SK-N-SH treated with all-trans-retinoic acid at 6 μM for 48 hours (cell line): ENCODE data around the gene CYSRT1.

Experiments used
- ATAC-seq: fragments of 200-7000 bp; cut with Tn5 transposase; 3 replicates; pipeline ENCODE4 v1.9.1; 2020; ENCODE audit warnings: mild to moderate bottlenecking, moderate library complexity
- ARNTL ChIP-seq: fragments of 450-650 bp; formaldehyde crosslinking; IDR thresholded peaks from 2 replicates; pipeline ENCODE4 v1.5.0; 2020; ENCODE audit warnings: low read depth, mild to moderate bottlenecking, moderate library complexity, borderline replicate concordance
- BACH2 ChIP-seq: fragments of 250-450 bp; sonication (Bioruptor Pico); IDR thresholded peaks from 2 replicates; pipeline ENCODE4 v1.9.0; 2021; ENCODE audit warnings: mild to moderate bottlenecking, borderline replicate concordance
- CSDC2 ChIP-seq: fragments of 250-450 bp; sonication (Bioruptor Pico); IDR thresholded peaks from 2 replicates; pipeline ENCODE4 v1.5.0; 2020; ENCODE audit warnings: mild to moderate bottlenecking, moderate library complexity
- ESRRG ChIP-seq: fragments of 250-450 bp; sonication (Bioruptor Pico); IDR thresholded peaks from 2 replicates; pipeline ENCODE4 v1.6.1; 2021; ENCODE audit warnings: mild to moderate bottlenecking
- GLIS3 ChIP-seq: fragments of 250-450 bp; sonication (Bioruptor Pico); IDR thresholded peaks from 2 replicates; pipeline ENCODE4 v1.5.0; 2020; ENCODE audit warnings: mild to moderate bottlenecking, moderate library complexity
- ISL1 ChIP-seq: fragments of 250-450 bp; sonication (Bioruptor Pico); IDR thresholded peaks from 2 replicates; pipeline ENCODE4 v2.1.2; 2022; ENCODE audit warnings: mild to moderate bottlenecking, moderate library complexity
- OSR1 ChIP-seq: fragments of 250-450 bp; sonication (Bioruptor Pico); IDR thresholded peaks from 2 replicates; pipeline ENCODE4 v1.8.0; 2022; ENCODE audit warnings: moderate library complexity, mild to moderate bottlenecking, inconsistent platforms
- POU6F1 ChIP-seq: fragments of 250-450 bp; sonication (Bioruptor Pico); IDR thresholded peaks from 2 replicates; pipeline ENCODE4 v1.8.0; 2021; ENCODE audit warnings: low read depth, mild to moderate bottlenecking, moderate library complexity, borderline replicate concordance
- PPARA ChIP-seq: fragments of 250-450 bp; sonication (Bioruptor Pico); IDR thresholded peaks from 2 replicates; pipeline ENCODE4 v1.5.0; 2020; ENCODE audit warnings: mild to moderate bottlenecking, borderline replicate concordance
- SNAI2 ChIP-seq: fragments of 250-450 bp; sonication (Bioruptor Pico); IDR thresholded peaks from 2 replicates; pipeline ENCODE4 v1.5.0; 2020; ENCODE audit warnings: mild to moderate bottlenecking, moderate library complexity
- TCF4 ChIP-seq: fragments of 250-450 bp; sonication (Bioruptor Pico); IDR thresholded peaks from 2 replicates; pipeline ENCODE4 v1.8.0; 2021; ENCODE audit warnings: mild to moderate bottlenecking, moderate library complexity, borderline replicate concordance
- TOX ChIP-seq: fragments of 250-450 bp; sonication (Bioruptor Pico); IDR thresholded peaks from 2 replicates; pipeline ENCODE4 v1.8.0; 2021; ENCODE audit warnings: mild to moderate bottlenecking, moderate library complexity, borderline replicate concordance
- TSHZ2 ChIP-seq: fragments of 250-450 bp; sonication (Bioruptor Pico); IDR thresholded peaks from 2 replicates; pipeline ENCODE4 v1.5.0; 2020; ENCODE audit warnings: mild to moderate bottlenecking, moderate library complexity
- ZC3H10 ChIP-seq: fragments of 250-450 bp; sonication (Bioruptor Pico); IDR thresholded peaks from 2 replicates; pipeline ENCODE4 v1.5.1; 2021; ENCODE audit warnings: mild to moderate bottlenecking, moderate library complexity
- ZFP3 ChIP-seq: fragments of 250-450 bp; sonication (Bioruptor Pico); IDR thresholded peaks from 2 replicates; pipeline ENCODE4 v1.5.0; 2020; ENCODE audit warnings: mild to moderate bottlenecking, moderate library complexity
- ZFP30 ChIP-seq: fragments of 450-650 bp; formaldehyde crosslinking; IDR thresholded peaks from 2 replicates; pipeline ENCODE4 v1.5.0; 2022; ENCODE audit warnings: mild to moderate bottlenecking, moderate library complexity
- ZNF565 ChIP-seq: fragments of 450-650 bp; formaldehyde crosslinking; conservative IDR thresholded peaks from 2 replicates; pipeline ENCODE4 v1.5.0; 2020; ENCODE audit warnings: low read depth, mild to moderate bottlenecking, moderate library complexity
- ZNF70 ChIP-seq: fragments of 450-650 bp; formaldehyde crosslinking; IDR thresholded peaks from 2 replicates; pipeline ENCODE4 v1.5.0; 2020; ENCODE audit warnings: mild to moderate bottlenecking, moderate library complexity
- ZNF8 ChIP-seq: fragments of 450-650 bp; formaldehyde crosslinking; IDR thresholded peaks from 2 replicates; pipeline ENCODE4 v1.5.0; 2020; ENCODE audit warnings: mild to moderate bottlenecking, moderate library complexity
- TF ChIP-seq, protein P1 (sequence below): fragments of 250-450 bp; sonication (Bioruptor Pico); IDR thresholded peaks from 2 replicates; pipeline ENCODE4 v1.5.1; 2020; ENCODE audit warnings: low read depth, mild to moderate bottlenecking, moderate library complexity
- TF ChIP-seq, protein P2 (sequence below): fragments of 250-450 bp; sonication (Bioruptor Pico); IDR thresholded peaks from 2 replicates; pipeline ENCODE4 v1.8.0; 2020; ENCODE audit warnings: mild to moderate bottlenecking, moderate library complexity, borderline replicate concordance
- TF ChIP-seq, protein P3 (sequence below): fragments of 250-450 bp; sonication (Bioruptor Pico); IDR thresholded peaks from 2 replicates; pipeline ENCODE4 v1.5.1; 2021; ENCODE audit warnings: mild to moderate bottlenecking, moderate library complexity

The CYSRT1 gene

GRCh38 chr9:137192448-137192780 is 32.6 kb upstream of the CYSRT1 start:
- ATAC-seq, result no peak
- no peak for TF ChIP-seq ZFP30
- no peak for TF ChIP-seq ZFP3
- no peak for TF ChIP-seq PPARA (CRISPR knock-in tag)
- no peak for TF ChIP-seq ZC3H10 (CRISPR knock-in tag)
- TF ChIP-seq TOX (CRISPR knock-in tag), result no peak
- no peak for TF ChIP-seq CSDC2
- TF ChIP-seq ZNF8, result no peak
- TF ChIP-seq ZNF565, result no peak
- TF ChIP-seq BACH2, result no peak
- no peak for TF ChIP-seq ESRRG
- TF ChIP-seq, protein P1, sequence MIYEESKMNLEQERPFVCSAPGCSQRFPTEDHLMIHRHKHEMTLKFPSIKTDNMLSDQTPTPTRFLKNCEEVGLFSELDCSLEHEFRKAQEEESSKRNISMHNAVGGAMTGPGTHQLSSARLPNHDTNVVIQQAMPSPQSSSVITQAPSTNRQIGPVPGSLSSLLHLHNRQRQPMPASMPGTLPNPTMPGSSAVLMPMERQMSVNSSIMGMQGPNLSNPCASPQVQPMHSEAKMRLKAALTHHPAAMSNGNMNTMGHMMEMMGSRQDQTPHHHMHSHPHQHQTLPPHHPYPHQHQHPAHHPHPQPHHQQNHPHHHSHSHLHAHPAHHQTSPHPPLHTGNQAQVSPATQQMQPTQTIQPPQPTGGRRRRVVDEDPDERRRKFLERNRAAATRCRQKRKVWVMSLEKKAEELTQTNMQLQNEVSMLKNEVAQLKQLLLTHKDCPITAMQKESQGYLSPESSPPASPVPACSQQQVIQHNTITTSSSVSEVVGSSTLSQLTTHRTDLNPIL (CRISPR knock-in tag), result no peak
- no peak for TF ChIP-seq ISL1 (CRISPR knock-in tag)
- no peak for TF ChIP-seq OSR1 (CRISPR knock-in tag)
- no peak for TF ChIP-seq GLIS3 (CRISPR knock-in tag)
- TF ChIP-seq, protein P2, sequence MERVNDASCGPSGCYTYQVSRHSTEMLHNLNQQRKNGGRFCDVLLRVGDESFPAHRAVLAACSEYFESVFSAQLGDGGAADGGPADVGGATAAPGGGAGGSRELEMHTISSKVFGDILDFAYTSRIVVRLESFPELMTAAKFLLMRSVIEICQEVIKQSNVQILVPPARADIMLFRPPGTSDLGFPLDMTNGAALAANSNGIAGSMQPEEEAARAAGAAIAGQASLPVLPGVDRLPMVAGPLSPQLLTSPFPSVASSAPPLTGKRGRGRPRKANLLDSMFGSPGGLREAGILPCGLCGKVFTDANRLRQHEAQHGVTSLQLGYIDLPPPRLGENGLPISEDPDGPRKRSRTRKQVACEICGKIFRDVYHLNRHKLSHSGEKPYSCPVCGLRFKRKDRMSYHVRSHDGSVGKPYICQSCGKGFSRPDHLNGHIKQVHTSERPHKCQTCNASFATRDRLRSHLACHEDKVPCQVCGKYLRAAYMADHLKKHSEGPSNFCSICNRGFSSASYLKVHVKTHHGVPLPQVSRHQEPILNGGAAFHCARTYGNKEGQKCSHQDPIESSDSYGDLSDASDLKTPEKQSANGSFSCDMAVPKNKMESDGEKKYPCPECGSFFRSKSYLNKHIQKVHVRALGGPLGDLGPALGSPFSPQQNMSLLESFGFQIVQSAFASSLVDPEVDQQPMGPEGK (CRISPR knock-in tag), result no peak
- TF ChIP-seq TSHZ2 (CRISPR knock-in tag), result no peak
- TF ChIP-seq, protein P3, sequence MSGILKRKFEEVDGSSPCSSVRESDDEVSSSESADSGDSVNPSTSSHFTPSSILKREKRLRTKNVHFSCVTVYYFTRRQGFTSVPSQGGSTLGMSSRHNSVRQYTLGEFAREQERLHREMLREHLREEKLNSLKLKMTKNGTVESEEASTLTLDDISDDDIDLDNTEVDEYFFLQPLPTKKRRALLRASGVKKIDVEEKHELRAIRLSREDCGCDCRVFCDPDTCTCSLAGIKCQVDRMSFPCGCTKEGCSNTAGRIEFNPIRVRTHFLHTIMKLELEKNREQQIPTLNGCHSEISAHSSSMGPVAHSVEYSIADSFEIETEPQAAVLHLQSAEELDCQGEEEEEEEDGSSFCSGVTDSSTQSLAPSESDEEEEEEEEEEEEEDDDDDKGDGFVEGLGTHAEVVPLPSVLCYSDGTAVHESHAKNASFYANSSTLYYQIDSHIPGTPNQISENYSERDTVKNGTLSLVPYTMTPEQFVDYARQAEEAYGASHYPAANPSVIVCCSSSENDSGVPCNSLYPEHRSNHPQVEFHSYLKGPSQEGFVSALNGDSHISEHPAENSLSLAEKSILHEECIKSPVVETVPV (CRISPR knock-in tag), result no peak
- TF ChIP-seq ARNTL (CRISPR knock-in tag), result no peak
- TF ChIP-seq SNAI2 (CRISPR knock-in tag), result no peak
- TF ChIP-seq ZNF70, result no peak

- no peak for ATAC-seq
- TF ChIP-seq ARNTL (CRISPR knock-in tag), result no peak
- TF ChIP-seq GLIS3 (CRISPR knock-in tag), result no peak
Observed at GRCh38 chr9:137192859-137193258, 32.1 kb upstream of the CYSRT1 start.

GRCh38 chr9:137193771-137194170 is 31.2 kb upstream of the CYSRT1 start:
- TF ChIP-seq ZNF8 (no peak), ZNF565 (no peak)
- TF ChIP-seq, protein P1 (CRISPR knock-in tag), result no peak
- no peak for ATAC-seq

- no peak for ATAC-seq
- TF ChIP-seq TCF4 (CRISPR knock-in tag) (no peak), ZC3H10 (CRISPR knock-in tag) (no peak), SNAI2 (CRISPR knock-in tag) (no peak), ZFP30 (no peak), GLIS3 (CRISPR knock-in tag) (no peak), BACH2 (no peak), ZNF565 (no peak), POU6F1 (no peak), ZNF70 (no peak), TOX (CRISPR knock-in tag) (no peak), ARNTL (CRISPR knock-in tag) (no peak), ESRRG (no peak), ZFP3 (no peak)
- TF ChIP-seq, protein P2 (CRISPR knock-in tag), result no peak
- TF ChIP-seq, protein P3 (CRISPR knock-in tag), result no peak
Observed at GRCh38 chr9:137194388-137194787, 30.6 kb upstream of the CYSRT1 start.
